Mesenchymal stem cell (in vitro differentiated cells and primary cell): ENCODE measurements around the gene P3H3.

Experiments
- DNase-seq: peaks from one replicate; pipeline ENCODE4 v3.0.0-alpha.2; 2013
- H2AFZ ChIP-seq: one replicate; pipeline ENCODE4 v1.6.1; 2013; ENCODE audit warnings: low read depth, mild to moderate bottlenecking, control low read depth, inconsistent platforms, low read length, moderate library complexity
- H2AK5ac ChIP-seq: 2 replicates; pipeline ENCODE4 v1.6.1; 2013; ENCODE audit warnings: low read length, moderate library complexity, mild to moderate bottlenecking, inconsistent platforms; ENCODE audit not compliant: severe bottlenecking
- H2BK120ac ChIP-seq: one replicate; pipeline ENCODE4 v1.6.1; 2013; ENCODE audit warnings: low read depth, mild to moderate bottlenecking, inconsistent platforms, low read length, moderate library complexity
- H2BK12ac ChIP-seq, 2 experiments: one replicate each; pipeline ENCODE4 v1.6.1; 2013; ENCODE audit warnings: inconsistent platforms in 2 of 2, low read length in 2 of 2, mild to moderate bottlenecking in 2 of 2, moderate library complexity in 2 of 2, control low read depth in 1 of 2
- H2BK15ac ChIP-seq: one replicate; pipeline ENCODE4 v1.6.1; 2013; ENCODE audit warnings: mild to moderate bottlenecking, low read depth, inconsistent platforms; ENCODE audit not compliant: poor library complexity, severe bottlenecking
- H2BK5ac ChIP-seq: 2 replicates; pipeline ENCODE4 v1.6.1; 2013; ENCODE audit warnings: low read depth, mild to moderate bottlenecking, low read length, control low read depth, inconsistent platforms; ENCODE audit not compliant: poor library complexity, severe bottlenecking
- H3K14ac ChIP-seq, 2 experiments: one replicate each; pipeline ENCODE4 v1.6.1; 2013; ENCODE audit warnings: inconsistent platforms in 2 of 2, low read length in 2 of 2, control low read depth in 1 of 2, mild to moderate bottlenecking in 1 of 2, moderate library complexity in 1 of 2
- H3K18ac ChIP-seq, 2 experiments: one replicate each; pipeline ENCODE4 v1.6.1; 2013; ENCODE audit warnings: inconsistent platforms in 2 of 2, low read length in 2 of 2, control low read depth in 1 of 2, low read depth in 1 of 2, mild to moderate bottlenecking in 1 of 2
- H3K23ac ChIP-seq, 2 experiments: one replicate each; pipeline ENCODE4 v1.6.1; 2013; ENCODE audit warnings: inconsistent platforms in 2 of 2, low read length in 2 of 2, mild to moderate bottlenecking in 2 of 2, moderate library complexity in 2 of 2, control low read depth in 1 of 2
- H3K27ac ChIP-seq: 2 replicates; pipeline ENCODE4 v1.5.1; 2013; ENCODE audit warnings: mild to moderate bottlenecking, moderate library complexity, low read length, control low read depth, inconsistent platforms; ENCODE audit not compliant: poor library complexity, severe bottlenecking
- H3K27me3 ChIP-seq, 2 experiments: 2 replicates each; pipeline versions ENCODE4 v1.6.1 to v1.7.0; 2013; ENCODE audit warnings: low read length in 2 of 2, mild to moderate bottlenecking in 2 of 2, moderate library complexity in 2 of 2, control low read depth in 1 of 2, inconsistent platforms in 1 of 2; ENCODE audit not compliant: control insufficient read depth in 1 of 2, insufficient read depth in 1 of 2
- H3K36me3 ChIP-seq, 2 experiments: 2 replicates each; pipeline versions ENCODE4 v1.6.1 to v1.7.0; 2013; ENCODE audit warnings: low read length in 2 of 2, control low read depth in 1 of 2, inconsistent platforms in 1 of 2, low read depth in 1 of 2, mild to moderate bottlenecking in 1 of 2; ENCODE audit not compliant: insufficient read depth in 2 of 2, control insufficient read depth in 1 of 2
- H3K4ac ChIP-seq, 2 experiments: one replicate each; pipeline ENCODE4 v1.6.1; 2013; ENCODE audit warnings: inconsistent platforms in 2 of 2, low read length in 2 of 2, mild to moderate bottlenecking in 2 of 2, moderate library complexity in 2 of 2, control low read depth in 1 of 2, low read depth in 1 of 2
- H3K4me1 ChIP-seq: 2 replicates; pipeline ENCODE4 v1.6.1; 2013; ENCODE audit warnings: low read depth, low read length, control low read depth; ENCODE audit not compliant: control insufficient read depth, insufficient read depth
- H3K4me2 ChIP-seq: 2 replicates; pipeline ENCODE4 v1.6.1; 2013; ENCODE audit warnings: low read length, mild to moderate bottlenecking, inconsistent platforms; ENCODE audit not compliant: poor library complexity, severe bottlenecking
- H3K4me3 ChIP-seq, 2 experiments: 2 replicates each; pipeline versions ENCODE4 v1.5.1 to v1.7.0; 2013; ENCODE audit warnings: low read length in 2 of 2, mild to moderate bottlenecking in 2 of 2, control low read depth in 1 of 2, low read depth in 1 of 2; ENCODE audit not compliant: insufficient read depth in 1 of 2
- H3K79me1 ChIP-seq: replicated peaks from 2 replicates; pipeline ENCODE4 v1.6.1; 2013; ENCODE audit warnings: mild to moderate bottlenecking, control low read depth, low read length, inconsistent platforms; ENCODE audit not compliant: poor library complexity, severe bottlenecking
- H3K9ac ChIP-seq: 2 replicates; pipeline ENCODE4 v1.7.0; 2013; ENCODE audit warnings: mild to moderate bottlenecking, low read length, moderate library complexity
- H3K9me3 ChIP-seq: 2 replicates; pipeline ENCODE4 v1.7.0; 2013; ENCODE audit warnings: mild to moderate bottlenecking, low read length; ENCODE audit not compliant: control insufficient read depth
- H4K8ac ChIP-seq: one replicate; pipeline ENCODE4 v1.6.1; 2013; ENCODE audit warnings: inconsistent platforms, mild to moderate bottlenecking, low read length, moderate library complexity
- H4K91ac ChIP-seq: one replicate; pipeline ENCODE4 v1.6.1; 2013; ENCODE audit warnings: mild to moderate bottlenecking, low read length, inconsistent platforms
- WGBS: methylation state at CpG from one replicate; pipeline ENCODE4 v1.1.7; 2013; ENCODE audit warnings: mixed read lengths; 5-methylcytosine and 5-hydroxymethylcytosine counted together

Gene P3H3

GRCh38 chr12:6829536-6830220, 1.5 kb downstream of the P3H3 start:
- no peaks in the 10 kb centered on the region for H3K27me3 ChIP-seq
- WGBS: 29% methylated on average over 19 of the region's 19 CpGs
- H2BK15ac ChIP-seq: no peak overlapping the region
- peak; percentile 77 for DNase-seq
- no peak overlapping the region for H2BK120ac ChIP-seq
- peak overlapping the region; percentile 7 for H2AK5ac ChIP-seq
- peak overlapping the region in 1 of 2 experiments; percentile 97 for H3K18ac ChIP-seq
- peak overlapping the region; percentile 98 for H3K9ac ChIP-seq
- H3K4me2 ChIP-seq: peak overlapping the region; percentile 72
- peaks cover 37% of the 10 kb centered on the region for H3K79me1 ChIP-seq
- no peaks in the 10 kb centered on the region for H3K9me3 ChIP-seq
- H3K4ac ChIP-seq: peak overlapping the region in 1 of 2 experiments; percentile 97
- H2BK5ac ChIP-seq: no peak overlapping the region
- no peak overlapping the region for H2AFZ ChIP-seq
- H3K4me3 ChIP-seq: peak overlapping the region; percentile 92 to 93
- H4K91ac ChIP-seq: peak overlapping the region; percentile 46
- no peak overlapping the region for H3K23ac ChIP-seq
- H3K14ac ChIP-seq: peak overlapping the region in 1 of 2 experiments; percentile 74
- H4K8ac ChIP-seq: peak overlapping the region; percentile 7
- no peak overlapping the region for H2BK12ac ChIP-seq
- peaks cover 36 to 41% of the 10 kb centered on the region in 2 experiments for H3K36me3 ChIP-seq
- peak overlapping the region; percentile 81 for H3K27ac ChIP-seq
- peaks cover 32% of the 10 kb centered on the region for H3K4me1 ChIP-seq

DNA sequence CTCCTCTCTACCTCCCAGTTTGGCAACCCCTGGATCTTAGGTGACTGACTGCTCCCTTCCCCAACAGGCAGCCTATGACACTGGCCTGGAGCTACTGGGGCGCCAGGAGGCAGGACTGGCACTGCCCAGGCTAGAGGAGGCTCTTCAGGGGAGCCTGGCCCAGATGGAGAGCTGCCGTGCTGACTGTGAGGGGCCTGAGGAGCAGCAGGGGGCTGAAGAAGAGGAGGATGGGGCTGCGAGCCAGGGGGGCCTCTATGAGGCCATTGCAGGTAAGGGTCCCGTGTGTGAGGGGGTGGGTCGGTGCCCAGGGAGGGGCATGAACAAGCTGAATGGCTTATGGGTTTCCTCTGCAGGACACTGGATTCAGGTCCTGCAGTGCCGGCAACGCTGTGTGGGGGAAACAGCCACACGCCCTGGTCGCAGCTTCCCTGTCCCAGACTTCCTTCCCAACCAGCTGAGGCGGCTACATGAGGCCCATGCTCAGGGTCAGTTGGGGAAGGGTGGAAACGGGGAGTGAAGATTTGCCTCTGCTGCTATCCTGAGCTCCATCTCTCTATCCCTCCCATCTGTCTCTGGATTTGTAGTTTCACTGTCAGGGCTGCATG, 2.2 kb downstream of the P3H3 start:
- H4K91ac ChIP-seq: peak overlapping the region; percentile 20
- no peak overlapping the region for H2BK5ac ChIP-seq
- H3K4me2 ChIP-seq: peak overlapping the region; percentile 72
- H2BK15ac ChIP-seq: no peak overlapping the region
- no peaks in the 10 kb centered on the region for H3K9me3 ChIP-seq
- H3K4ac ChIP-seq: peak overlapping the region in 1 of 2 experiments; percentile 3
- 84% methylated on average over 11 of the region's 11 CpGs for WGBS
- no peak overlapping the region for H4K8ac ChIP-seq
- no peak overlapping the region for H3K27ac ChIP-seq
- no peak overlapping the region for H3K23ac ChIP-seq
- peaks cover 37% of the 10 kb centered on the region for H3K79me1 ChIP-seq
- no peak overlapping the region for H2BK12ac ChIP-seq
- no peak overlapping the region for H3K14ac ChIP-seq
- no peak overlapping the region for H3K18ac ChIP-seq
- peaks cover 41 to 44% of the 10 kb centered on the region in 2 experiments for H3K36me3 ChIP-seq
- H3K27me3 ChIP-seq: no peaks in the 10 kb centered on the region
- H3K4me1 ChIP-seq: peaks cover 25% of the 10 kb centered on the region
- no peak overlapping the region for H2BK120ac ChIP-seq
- peak overlapping the region; percentile 98 for H3K9ac ChIP-seq
- peak overlapping the region; percentile 7 for H2AK5ac ChIP-seq
- H2AFZ ChIP-seq: no peak overlapping the region
- DNase-seq: no peak
- peak overlapping the region in 1 of 2 experiments; percentile 93 for H3K4me3 ChIP-seq

DNA sequence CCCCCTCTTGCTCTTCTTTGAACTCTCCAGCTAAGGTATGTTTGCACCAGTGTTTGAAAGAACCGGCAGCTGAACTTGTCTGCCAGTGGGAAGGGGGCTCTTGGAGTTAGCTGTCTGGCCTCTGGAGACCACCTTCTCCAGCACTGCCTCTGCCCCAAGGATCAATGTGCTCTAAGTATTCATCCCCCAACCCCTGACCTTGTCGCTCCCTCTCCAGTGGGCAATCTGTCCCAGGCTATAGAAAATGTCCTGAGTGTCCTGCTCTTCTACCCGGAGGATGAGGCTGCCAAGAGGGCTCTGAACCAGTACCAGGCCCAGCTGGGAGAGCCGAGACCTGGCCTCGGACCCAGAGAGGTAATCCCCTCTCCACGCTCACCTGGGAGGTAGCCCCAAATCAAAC, 2.8 kb downstream of the P3H3 start:
- Histone ChIP-seq H2BK5ac (no peak overlapping the region), H2BK120ac (no peak overlapping the region), H2BK12ac (no peak overlapping the region), H3K23ac (no peak overlapping the region), H2BK15ac (no peak overlapping the region), H2AK5ac (no peak overlapping the region), H3K27me3 (no peaks in the 10 kb centered on the region), H3K4me3 (no peak overlapping the region), H3K4me2 (no peak overlapping the region), H3K18ac (no peak overlapping the region), H3K9ac (no peak overlapping the region), H4K91ac (no peak overlapping the region), H3K9me3 (no peaks in the 10 kb centered on the region), H3K79me1 (peaks cover 37% of the 10 kb centered on the region), H3K4ac (no peak overlapping the region), H3K27ac (no peak overlapping the region), H2AFZ (no peak overlapping the region), H3K14ac (no peak overlapping the region), H3K36me3 (peaks cover 44 to 46% of the 10 kb centered on the region in 2 experiments), H3K4me1 (peaks cover 24% of the 10 kb centered on the region), H4K8ac (no peak overlapping the region)
- WGBS: 97% methylated on average over 6 of the region's 6 CpGs
- no peak for DNase-seq

- Histone ChIP-seq H2BK5ac (no peak overlapping the region), H3K18ac (no peak overlapping the region), H2AFZ (no peak overlapping the region), H3K4ac (no peak overlapping the region), H3K27me3 (no peaks in the 10 kb centered on the region), H3K23ac (no peak overlapping the region), H3K9me3 (no peaks in the 10 kb centered on the region), H2BK120ac (no peak overlapping the region), H3K27ac (no peak overlapping the region), H3K14ac (no peak overlapping the region), H3K4me1 (peaks cover 24% of the 10 kb centered on the region), H3K79me1 (peaks cover 35% of the 10 kb centered on the region), H3K4me2 (no peak overlapping the region), H3K9ac (no peak overlapping the region), H2AK5ac (no peak overlapping the region), H2BK15ac (no peak overlapping the region), H2BK12ac (no peak overlapping the region), H4K8ac (no peak overlapping the region), H4K91ac (no peak overlapping the region), H3K36me3 (peaks cover 43 to 51% of the 10 kb centered on the region in 2 experiments), H3K4me3 (no peak overlapping the region)
- 96% methylated on average over 12 of the region's 12 CpGs for WGBS
- no peak for DNase-seq
These were observed 3.3 kb downstream of the P3H3 start for GRCh38 chr12:6831450-6831995.
